HepG2 (cell line): ENCODE results near the gene CCNYL1. TPM values are rescaled to one million over a fixed set of nuclear protein-coding genes. Genes with fewer than 3 reads are reported as not detected.

Experiments
- ATAC-seq: fragments of 200-7000 bp; cut with Tn5 transposase; 3 replicates; pipeline ENCODE4 v1.9.1; 2020; ENCODE audit warnings: mild to moderate bottlenecking, moderate library complexity
- BruUV-seq: library from RNA; stranded (reverse); fragments of 400-500 nt; replicated peaks from 2 replicates; lab custom pipeline; 2021; lab: Mats Ljungman, UMichigan
- CTCF ChIA-PET: fragments of 300-600 bp; formaldehyde crosslinking; extraction: SDS; loops from one replicate; lab custom pipeline; 2021; ENCODE audit warnings: low total read pairs, inconsistent platforms, low intra/inter-chr PET ratio; lab: Yijun Ruan, JAX
- POLR2A ChIA-PET: fragments of 350-600 bp; sonication (Branson Sonifier 250); formaldehyde crosslinking; loops from one replicate; lab custom pipeline; 2020; ENCODE audit warnings: antibody characterized with exemption, inconsistent platforms; lab: Yijun Ruan, JAX
- DNase-seq: peaks from one replicate; pipeline ENCODE4 v3.0.0-alpha.2; 2015; ENCODE audit warnings: low spot score
- FAIRE-seq: peaks from 3 replicates; lab custom pipeline; 2011; peaks lifted over from hg19 to GRCh38; lab: Jason Lieb, UNC
- H2AFZ ChIP-seq: one replicate; pipeline ENCODE4 v1.6.1; 2011; ENCODE audit warnings: low read length, inconsistent platforms
- H3K27ac ChIP-seq: fragments of 300-600 bp; 3 replicates; pipeline ENCODE4 v1.8.0; 2011; ENCODE audit warnings: mixed run types, mild to moderate bottlenecking, mixed read lengths, low read length, inconsistent platforms; ENCODE audit not compliant: insufficient read depth; ENCODE audit errors: extremely low read length
- H3K27me3 ChIP-seq, 2 experiments: fragments of 200-600 bp in 1 of 2; 2 replicates in 1 of 2; 3 replicates in 1 of 2; pipeline versions ENCODE4 v1.6.0 to v1.8.0; 2011; ENCODE audit warnings: low read length in 2 of 2, mild to moderate bottlenecking in 2 of 2, moderate library complexity in 2 of 2, inconsistent platforms in 1 of 2; ENCODE audit not compliant: insufficient read depth in 2 of 2, control insufficient read depth in 1 of 2
- H3K36me3 ChIP-seq, 2 experiments: fragments of 200-600 bp in 1 of 2; replicated peaks in 1 of 2; 2 replicates in 1 of 2; 3 replicates in 1 of 2; pipeline versions ENCODE4 v1.5.1 to v1.8.0; 2011; ENCODE audit warnings: low read length in 2 of 2, inconsistent platforms in 1 of 2; ENCODE audit not compliant: insufficient read depth in 2 of 2, control insufficient read depth in 1 of 2
- H3K4me1 ChIP-seq: 2 replicates; pipeline ENCODE4 v1.5.1; 2012; ENCODE audit warnings: low read length, inconsistent platforms; ENCODE audit not compliant: insufficient read depth
- H3K4me2 ChIP-seq: 2 replicates; pipeline ENCODE4 v1.6.0; 2011; ENCODE audit warnings: low read depth, low read length, inconsistent platforms
- H3K4me3 ChIP-seq, 3 experiments: fragments of 200-600 bp in 1 of 3; sonication (generic), shearing (Covaris generic) in 1 of 3; replicated peaks in 1 of 3; 2 replicates each; pipeline ENCODE4 v1.5.1; 2011 to 2016; ENCODE audit warnings: low read length in 3 of 3, inconsistent platforms in 2 of 3, low read depth in 2 of 3, mild to moderate bottlenecking in 2 of 3, control low read depth in 1 of 3, mixed read lengths in 1 of 3; ENCODE audit not compliant: insufficient read depth in 1 of 3
- H3K79me2 ChIP-seq: one replicate; pipeline ENCODE4 v1.6.1; 2011; ENCODE audit warnings: low read length, inconsistent platforms; ENCODE audit not compliant: insufficient read depth
- H3K9ac ChIP-seq: 2 replicates; pipeline ENCODE4 v1.6.0; 2011; ENCODE audit warnings: mild to moderate bottlenecking, low read depth, low read length, inconsistent platforms; ENCODE audit not compliant: insufficient read depth
- H3K9me3 ChIP-seq: 2 replicates; pipeline ENCODE4 v1.5.1; 2012; ENCODE audit warnings: mild to moderate bottlenecking, low read length
- H4K20me1 ChIP-seq: 2 replicates; pipeline ENCODE4 v1.6.0; 2011; ENCODE audit warnings: inconsistent platforms, mild to moderate bottlenecking, low read length, moderate library complexity; ENCODE audit not compliant: insufficient read depth
- DNMT3B ChIP-seq: conservative IDR thresholded peaks from 2 replicates; pipeline ENCODE4 v1.6.1; 2016; ENCODE audit warnings: missing biosample characterization, control low read depth
- ELF1 ChIP-seq: sonication (generic); formaldehyde crosslinking; IDR thresholded peaks from 2 replicates; pipeline ENCODE4 v1.4.0; 2020; ENCODE audit warnings: missing genetic modification reagents
- HNRNPK ChIP-seq: fragments of 200-400 bp; formaldehyde crosslinking; IDR thresholded peaks from 2 replicates; pipeline ENCODE4 v1.6.1; 2018; ENCODE audit warnings: low read length, low read depth, moderate library complexity, mild to moderate bottlenecking; ENCODE audit not compliant: poor library complexity, severe bottlenecking
- JUN ChIP-seq: sonication (generic); formaldehyde crosslinking; IDR thresholded peaks from 2 replicates; pipeline ENCODE4 v1.4.0; 2020; ENCODE audit warnings: mild to moderate bottlenecking, missing genetic modification reagents
- MBD4 ChIP-seq: IDR thresholded peaks from 2 replicates; pipeline ENCODE4 v1.6.1; 2012; ENCODE audit warnings: low read length, inconsistent platforms, borderline replicate concordance
- MED8 ChIP-seq: sonication (generic); formaldehyde crosslinking; IDR thresholded peaks from 2 replicates; pipeline ENCODE4 v1.8.1; 2023; ENCODE audit warnings: mild to moderate bottlenecking, missing genetic modification reagents; ENCODE audit not compliant: insufficient replicate concordance
- NFIC ChIP-seq: IDR thresholded peaks from 2 replicates; pipeline ENCODE4 v1.6.1; 2012; ENCODE audit warnings: mild to moderate bottlenecking, low read length, inconsistent platforms
- PHF20 ChIP-seq: sonication (generic); formaldehyde crosslinking; IDR thresholded peaks from 2 replicates; pipeline ENCODE4 v1.5.0; 2020; ENCODE audit warnings: mild to moderate bottlenecking, missing genetic modification reagents
- RBM22 ChIP-seq: fragments of 200-400 bp; formaldehyde crosslinking; optimal IDR thresholded peaks from 2 replicates; pipeline ENCODE3; 2017; ENCODE audit warnings: mild to moderate bottlenecking, low read length, moderate library complexity
- SALL1 ChIP-seq: sonication (generic); formaldehyde crosslinking; IDR thresholded peaks from 2 replicates; pipeline ENCODE4 v1.8.0; 2022; ENCODE audit warnings: mild to moderate bottlenecking, missing genetic modification reagents
- SKI ChIP-seq: fragments of 450-650 bp; IDR thresholded peaks from one replicate; pipeline ENCODE4 v1.6.1; 2018; ENCODE audit warnings: mild to moderate bottlenecking; ENCODE audit not compliant: partially characterized antibody
- ZNF44 ChIP-seq: sonication (generic); formaldehyde crosslinking; IDR thresholded peaks from 2 replicates; pipeline ENCODE4 v1.5.1; 2020; ENCODE audit warnings: mild to moderate bottlenecking, missing genetic modification reagents
- ZNF468 ChIP-seq: sonication (generic); formaldehyde crosslinking; IDR thresholded peaks from 2 replicates; pipeline ENCODE4 v1.8.0; 2022; ENCODE audit warnings: mild to moderate bottlenecking, moderate library complexity, missing genetic modification reagents
- WGBS: methylation state at CpG from one replicate; pipeline ENCODE4 v1.1.6; 2017; ENCODE audit warnings: low lambda C conversion rate; 5-methylcytosine and 5-hydroxymethylcytosine counted together
- in situ Hi-C: cut with HindIII; loops from 2 replicates; pipeline ENCODE4 v1.10.0; 2017; ENCODE audit warnings: low pct_unique_long_range_greater_than_20kb; ENCODE audit not compliant: extremely low pct_ligation_motif_present
- intact Hi-C: fragments of 100-400 bp; cut with micrococcal nuclease; formaldehyde crosslinking; loops from one replicate; pipeline ENCODE4 v1.10.0; 2022; ENCODE audit not compliant: unreplicated experiment
- polyA plus RNA-seq, 8 experiments: library from polyadenylated mRNA; depleted of rRNA in 3 of 8; stranded (reverse) in 7 of 8; unstranded in 1 of 8; fragments of >200 nt; fragmentation: Illumina TruSeq in 4 of 8; extraction: Trizol in 4 of 8; gene quantifications; 2 replicates each; pipeline versions ENCODE4 v1.2.1 to v1.2.3, GENCODE V29; 2011 to 2016; ENCODE audit warnings: low read depth in 4 of 8, missing spikeins in 1 of 8, mixed read lengths in 1 of 8; ENCODE audit not compliant: insufficient read depth in 1 of 8
- total RNA-seq, 5 experiments: library from RNA; depleted of rRNA; stranded (reverse); fragments of >200 nt; fragmentation: Illumina TruSeq; extraction: Trizol; gene quantifications; 2 replicates each; pipeline ENCODE4 v1.2.3, GENCODE V29; 2016; ENCODE audit warnings: low read depth in 1 of 5
- TF ChIP-seq, protein P1 (sequence below): sonication (generic); formaldehyde crosslinking; IDR thresholded peaks from 2 replicates; pipeline ENCODE4 v1.4.0; 2020; ENCODE audit warnings: missing genetic modification reagents
- TF ChIP-seq, protein P2 (sequence below): sonication (generic); formaldehyde crosslinking; IDR thresholded peaks from 2 replicates; pipeline ENCODE4 v1.4.0; 2020; ENCODE audit warnings: mild to moderate bottlenecking, missing genetic modification reagents

CCNYL1 gene
- total and polyA plus RNA-seq, 2 of the 13 experiments (the other 11 are each of a cell fraction or from before 2014, with no cell fraction given) = 12.5 to 16.2 TPM

DNA sequence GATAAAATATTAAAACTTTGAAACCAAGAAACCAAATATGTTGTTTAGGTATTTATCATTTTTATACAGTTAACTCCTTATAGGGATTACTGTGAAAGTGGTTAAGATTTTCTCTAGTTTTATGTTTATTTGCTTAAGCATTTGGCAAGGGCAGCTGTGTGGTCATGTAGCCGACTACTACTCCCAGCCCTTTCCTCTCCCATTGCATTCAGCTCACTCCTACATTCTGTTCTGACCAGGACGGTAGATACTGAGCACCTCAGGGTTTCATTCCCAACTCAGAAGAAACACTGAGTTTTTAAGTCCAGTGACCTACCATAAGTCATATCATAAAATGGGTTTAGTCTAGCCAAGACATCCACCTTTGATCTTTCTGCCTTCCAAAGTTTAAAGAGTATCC, 38.4 kb downstream of the CCNYL1 start:
- 71% methylated on average over 2 of the region's 2 CpGs for WGBS
- CTCF ChIA-PET = no interaction called here
- FAIRE-seq (no peak), ATAC-seq (no peak), DNase-seq (no peak)
- BruUV-seq = no TSS peak
- Histone ChIP-seq H4K20me1 (no peaks in the 10 kb centered on the region), H3K27ac (peak overlapping the region; percentile 2), H3K9ac (no peak overlapping the region), H3K4me2 (no peak overlapping the region), H2AFZ (no peak overlapping the region), H3K4me1 (peaks cover 82% of the 10 kb centered on the region), H3K9me3 (no peaks in the 10 kb centered on the region), H3K4me3 (no peak overlapping the region), H3K79me2 (no peaks in the 10 kb centered on the region), H3K36me3 (peaks cover 5 to 13% of the 10 kb centered on the region in 2 experiments), H3K27me3 (no peaks in the 10 kb centered on the region)
- in situ Hi-C loops (loop anchor here (5.0 kb wide), 2 partner anchors 287 to 312 kb away; no protein-coding TSS in a partner anchor), intact Hi-C loops (loop anchor here (5.0 kb wide), 1 partner anchor 517 kb away; the partner anchor contains the start of gene PIKFYVE)
- POLR2A ChIA-PET = interaction anchor here (0.7 to 11.8 kb wide), 13 partner anchors 11 to 284 kb away, joined by 3 to 160 read pairs (median 17); partner anchors contain the start of genes CCNYL1, FZD5, METTL21A and PLEKHM3
- TF ChIP-seq DNMT3B (CRISPR knock-in tag) = 0 out of 2 replicates have a peak, but pooled peaks have one; percentile 46
- TF ChIP-seq, protein P1, sequence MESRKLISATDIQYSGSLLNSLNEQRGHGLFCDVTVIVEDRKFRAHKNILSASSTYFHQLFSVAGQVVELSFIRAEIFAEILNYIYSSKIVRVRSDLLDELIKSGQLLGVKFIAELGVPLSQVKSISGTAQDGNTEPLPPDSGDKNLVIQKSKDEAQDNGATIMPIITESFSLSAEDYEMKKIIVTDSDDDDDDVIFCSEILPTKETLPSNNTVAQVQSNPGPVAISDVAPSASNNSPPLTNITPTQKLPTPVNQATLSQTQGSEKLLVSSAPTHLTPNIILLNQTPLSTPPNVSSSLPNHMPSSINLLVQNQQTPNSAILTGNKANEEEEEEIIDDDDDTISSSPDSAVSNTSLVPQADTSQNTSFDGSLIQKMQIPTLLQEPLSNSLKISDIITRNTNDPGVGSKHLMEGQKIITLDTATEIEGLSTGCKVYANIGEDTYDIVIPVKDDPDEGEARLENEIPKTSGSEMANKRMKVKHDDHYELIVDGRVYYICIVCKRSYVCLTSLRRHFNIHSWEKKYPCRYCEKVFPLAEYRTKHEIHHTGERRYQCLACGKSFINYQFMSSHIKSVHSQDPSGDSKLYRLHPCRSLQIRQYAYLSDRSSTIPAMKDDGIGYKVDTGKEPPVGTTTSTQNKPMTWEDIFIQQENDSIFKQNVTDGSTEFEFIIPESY (CRISPR knock-in tag) = no peak

DNA sequence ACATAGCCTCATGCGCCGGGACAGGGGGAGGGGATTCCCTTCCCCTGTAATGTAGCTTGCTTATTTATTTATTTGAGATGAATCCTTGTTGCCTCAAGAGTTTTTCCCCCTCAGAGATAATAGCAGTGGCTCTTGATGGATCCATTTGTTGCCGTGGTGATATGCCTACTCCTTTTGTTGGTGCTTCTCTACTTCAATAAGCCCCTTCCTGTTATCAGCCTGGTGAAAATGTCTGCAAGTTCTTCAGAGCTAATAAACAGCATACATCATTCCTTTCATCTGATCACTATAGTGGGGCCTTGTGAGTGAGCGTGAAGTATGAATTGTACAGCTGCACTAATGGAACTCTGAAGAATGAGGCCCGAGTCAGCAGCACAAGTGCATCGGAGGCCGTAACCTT, 38.9 kb downstream of the CCNYL1 start:
- in situ Hi-C loops = no loop called here
- Histone ChIP-seq H3K4me1 (peaks cover 77% of the 10 kb centered on the region), H2AFZ (no peak overlapping the region), H3K9ac (no peak overlapping the region), H3K9me3 (no peaks in the 10 kb centered on the region), H3K27ac (peak overlapping the region; percentile 2), H4K20me1 (no peaks in the 10 kb centered on the region), H3K4me2 (no peak overlapping the region), H3K79me2 (no peaks in the 10 kb centered on the region), H3K27me3 (no peaks in the 10 kb centered on the region), H3K36me3 (peaks cover 8 to 13% of the 10 kb centered on the region in 2 experiments), H3K4me3 (no peak overlapping the region)
- DNase-seq (peak; percentile 33), FAIRE-seq (no peak), ATAC-seq (no peak)
- CTCF ChIA-PET = no interaction called here
- POLR2A ChIA-PET = interaction anchor here (0.7 to 11.8 kb wide), 13 partner anchors 11 to 284 kb away, joined by 3 to 160 read pairs (median 16); partner anchors contain the start of genes CCNYL1, FZD5, METTL21A and PLEKHM3
- no TSS peak for BruUV-seq
- 94% methylated on average over 7 of the region's 7 CpGs for WGBS
- intact Hi-C loops = no loop called here
- no peak for TF ChIP-seq ELF1
- TF ChIP-seq HNRNPK = no peak
- no peak for TF ChIP-seq NFIC
- TF ChIP-seq ZNF468 (CRISPR knock-in tag) = no peak
- TF ChIP-seq, protein P2, sequence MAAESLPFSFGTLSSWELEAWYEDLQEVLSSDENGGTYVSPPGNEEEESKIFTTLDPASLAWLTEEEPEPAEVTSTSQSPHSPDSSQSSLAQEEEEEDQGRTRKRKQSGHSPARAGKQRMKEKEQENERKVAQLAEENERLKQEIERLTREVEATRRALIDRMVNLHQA = no peak
- TF ChIP-seq SALL1 (CRISPR knock-in tag) = no peak
- TF ChIP-seq RBM22 = peak; percentile 16
- no peak for TF ChIP-seq ZNF44
- TF ChIP-seq JUN (CRISPR knock-in tag) = no peak
- TF ChIP-seq SKI = no peak
- TF ChIP-seq MED8 (CRISPR knock-in tag) = no peak
- no peak for TF ChIP-seq PHF20 (CRISPR knock-in tag)
- TF ChIP-seq MBD4 = no peak
